GM21526 (cell line): Measurements from ENCODE around the gene SCARF1.

ENCODE experiments used
- ATAC-seq: cut with Tn5 transposase; IDR thresholded peaks from one replicate; pipeline ENCODE4 v1.9.1; 2021; ENCODE audit warnings: moderate library complexity; ENCODE audit not compliant: unreplicated experiment, low FRiP score

SCARF1 gene

GRCh38 chr17:1648963-1649843, 3.7 kb upstream of the SCARF1 start:
- ATAC-seq: peak; percentile 40

GRCh38 chr17:1648173-1648962, 2.8 kb upstream of the SCARF1 start:
- ATAC-seq: no peak

- no peak for ATAC-seq
Observed at GRCh38 chr17:1647802-1648171, 2.3 kb upstream of the SCARF1 start.

GRCh38 chr17:1646199-1646875, 805 bp upstream of the SCARF1 start:
- ATAC-seq: no peak

GRCh38 chr17:1644493-1645206, 882 bp downstream of the SCARF1 start:
- ATAC-seq: no peak

GRCh38 chr17:1643999-1644492, 1.5 kb downstream of the SCARF1 start:
- no peak for ATAC-seq

GRCh38 chr17:1643293-1643998, 2.1 kb downstream of the SCARF1 start:
- no peak for ATAC-seq

- ATAC-seq: no peak
Observed at GRCh38 chr17:1641065-1641403, 4.5 kb downstream of the SCARF1 start.

- ATAC-seq: no peak
Observed at GRCh38 chr17:1640329-1641064, 5.0 kb downstream of the SCARF1 start.

- ATAC-seq: no peak
Observed at GRCh38 chr17:1639549-1640180, 5.9 kb downstream of the SCARF1 start.

- no peak for ATAC-seq
Observed at GRCh38 chr17:1638624-1639300, 6.8 kb downstream of the SCARF1 start.

GRCh38 chr17:1638171-1638590, 7.4 kb downstream of the SCARF1 start:
- ATAC-seq: no peak

- ATAC-seq: no peak
Observed at GRCh38 chr17:1636732-1637285, 8.7 kb downstream of the SCARF1 start.

- no peak for ATAC-seq
Observed at GRCh38 chr17:1635675-1636465, 9.7 kb downstream of the SCARF1 start.

- ATAC-seq: no peak
Observed at GRCh38 chr17:1634841-1635650, 10.5 kb downstream of the SCARF1 start.

- ATAC-seq: no peak
Observed at GRCh38 chr17:1630662-1631061, 14.9 kb downstream of the SCARF1 start.
